ENCODE data around the gene TTC33.

DNA sequence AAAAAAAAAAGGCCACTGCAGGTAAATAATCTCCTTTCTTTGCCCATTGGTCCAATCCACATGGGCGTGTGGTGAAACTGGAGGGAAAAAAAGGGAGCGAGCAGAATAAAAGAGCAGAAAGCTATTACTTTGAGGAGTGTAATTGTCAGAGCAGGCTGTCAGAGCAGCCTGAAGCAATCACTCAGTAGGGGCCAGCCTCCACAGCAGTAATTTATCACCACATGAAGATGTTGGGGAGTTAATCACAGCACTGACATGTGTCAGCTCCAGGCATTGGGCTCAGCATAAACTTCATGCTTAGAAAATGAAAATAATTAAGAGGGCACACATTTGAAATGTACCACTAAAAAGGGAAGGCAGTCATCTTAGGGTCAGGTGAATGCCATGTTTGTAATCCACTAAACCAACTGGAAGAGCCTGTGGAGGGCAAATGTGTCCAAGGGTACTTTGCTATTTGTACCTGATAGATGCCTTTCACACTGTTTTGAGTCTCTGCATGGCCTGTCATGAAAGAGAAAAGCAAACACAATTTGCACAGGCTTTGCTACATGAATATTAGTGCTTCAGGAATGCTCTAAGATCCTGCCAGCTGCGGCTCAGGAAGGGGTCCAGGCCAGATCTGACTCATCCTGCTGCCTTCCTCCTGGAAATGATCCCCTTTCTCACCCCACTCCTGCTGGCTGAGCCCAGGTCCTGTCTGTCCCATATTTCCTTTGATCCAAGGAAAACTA is 79.0 kb downstream of the TTC33 start:
- no peak for TF ChIP-seq EZH2 (IDR thresholded peaks at IDR 0.05; ENCODE audit: borderline replicate concordance, insufficient read depth, low read depth, low read length, poor library complexity, severe bottlenecking)
- TF ChIP-seq, protein P1, sequence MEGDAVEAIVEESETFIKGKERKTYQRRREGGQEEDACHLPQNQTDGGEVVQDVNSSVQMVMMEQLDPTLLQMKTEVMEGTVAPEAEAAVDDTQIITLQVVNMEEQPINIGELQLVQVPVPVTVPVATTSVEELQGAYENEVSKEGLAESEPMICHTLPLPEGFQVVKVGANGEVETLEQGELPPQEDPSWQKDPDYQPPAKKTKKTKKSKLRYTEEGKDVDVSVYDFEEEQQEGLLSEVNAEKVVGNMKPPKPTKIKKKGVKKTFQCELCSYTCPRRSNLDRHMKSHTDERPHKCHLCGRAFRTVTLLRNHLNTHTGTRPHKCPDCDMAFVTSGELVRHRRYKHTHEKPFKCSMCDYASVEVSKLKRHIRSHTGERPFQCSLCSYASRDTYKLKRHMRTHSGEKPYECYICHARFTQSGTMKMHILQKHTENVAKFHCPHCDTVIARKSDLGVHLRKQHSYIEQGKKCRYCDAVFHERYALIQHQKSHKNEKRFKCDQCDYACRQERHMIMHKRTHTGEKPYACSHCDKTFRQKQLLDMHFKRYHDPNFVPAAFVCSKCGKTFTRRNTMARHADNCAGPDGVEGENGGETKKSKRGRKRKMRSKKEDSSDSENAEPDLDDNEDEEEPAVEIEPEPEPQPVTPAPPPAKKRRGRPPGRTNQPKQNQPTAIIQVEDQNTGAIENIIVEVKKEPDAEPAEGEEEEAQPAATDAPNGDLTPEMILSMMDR (IDR thresholded peaks at IDR 0.05): no peak
